MCF 10A (cell line): ENCODE data around the gene SUGP1. TPM values are rescaled to one million over a fixed set of nuclear protein-coding genes. Genes with fewer than 3 reads are reported as not detected.

Experiments used
- BruUV-seq: library from RNA; stranded (reverse); fragments of 400-500 nt; replicated peaks from 2 replicates; lab custom pipeline; 2021; lab: Mats Ljungman, UMichigan
- CTCF ChIA-PET: fragments of 300-600 bp; sonication (Branson Sonifier 250); formaldehyde crosslinking; extraction: SDS; loops from one replicate; lab custom pipeline; 2021; ENCODE audit warnings: antibody characterized with exemption, inconsistent platforms; lab: Yijun Ruan, JAX
- POLR2A ChIA-PET: fragments of 300-600, 350-650 bp; sonication (Branson Sonifier 250); formaldehyde crosslinking; extraction: SDS; loops from one replicate; lab custom pipeline; 2020; ENCODE audit warnings: antibody characterized with exemption, inconsistent platforms; lab: Yijun Ruan, JAX
- DNase-seq: peaks from one replicate; pipeline ENCODE4 v3.0.0-alpha.2; 2018; ENCODE audit not compliant: unreplicated experiment
- H3K27ac Mint-ChIP-seq: one replicate; pipeline ENCODE4 v1.8.0; 2022; ENCODE audit warnings: mild to moderate bottlenecking, low read depth, mixed read lengths; ENCODE audit not compliant: unreplicated experiment
- H3K27me3 Mint-ChIP-seq: one replicate; pipeline ENCODE4 v1.8.0; 2022; ENCODE audit warnings: mixed read lengths; ENCODE audit not compliant: insufficient read depth, unreplicated experiment
- H3K36me3 Mint-ChIP-seq: one replicate; pipeline ENCODE4 v1.8.0; 2022; ENCODE audit warnings: mild to moderate bottlenecking, moderate library complexity, mixed read lengths; ENCODE audit not compliant: insufficient read depth, unreplicated experiment
- H3K4me1 Mint-ChIP-seq: one replicate; pipeline ENCODE4 v1.8.0; 2022; ENCODE audit warnings: mixed read lengths; ENCODE audit not compliant: insufficient read depth, unreplicated experiment
- H3K4me3 Mint-ChIP-seq: one replicate; pipeline ENCODE4 v1.8.0; 2022; ENCODE audit warnings: mild to moderate bottlenecking, moderate library complexity, mixed read lengths; ENCODE audit not compliant: unreplicated experiment
- H3K9me3 Mint-ChIP-seq: one replicate; pipeline ENCODE4 v1.8.0; 2022; ENCODE audit warnings: mixed read lengths; ENCODE audit not compliant: unreplicated experiment
- intact Hi-C: fragments of 100-400 bp; cut with micrococcal nuclease; formaldehyde crosslinking; loops from 2 replicates; pipeline ENCODE4 v1.14.1; 2022
- total RNA-seq: library from RNA; stranded (reverse); gene quantifications from 2 replicates; pipeline ENCODE4 v1.2.3, GENCODE V29; 2022
- TF ChIP-seq, protein P1 (sequence below): fragments of 200-600 bp; IDR thresholded peaks from one replicate; pipeline ENCODE4 v1.8.0; 2022; ENCODE audit warnings: antibody characterized with exemption, mild to moderate bottlenecking; ENCODE audit not compliant: unreplicated experiment

The SUGP1 gene
- total RNA-seq, 1 experiment from 2014 or later = 51.1 TPM

DNA sequence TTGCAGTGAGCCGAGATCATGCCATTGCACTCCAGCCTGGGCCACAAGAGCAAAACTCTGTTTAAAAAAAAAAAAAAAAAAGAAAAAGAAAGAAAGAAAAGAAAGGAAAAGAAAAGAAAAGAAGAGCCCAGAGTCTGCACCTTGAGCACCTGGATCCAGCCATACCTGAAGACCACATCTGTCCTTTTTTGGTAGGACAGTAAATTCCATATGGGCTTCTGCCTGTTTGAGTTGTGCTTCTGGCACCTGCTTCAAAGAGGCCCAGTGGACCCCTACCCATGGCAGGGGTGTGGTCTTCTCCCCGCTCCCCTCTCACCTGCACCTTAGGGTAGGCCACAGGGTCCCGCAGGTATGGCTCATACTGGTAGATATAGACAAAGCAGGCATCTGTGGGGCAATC is 53.0 kb downstream of the SUGP1 start:
- H3K9me3 Mint-ChIP-seq = no peaks in the 10 kb centered on the region
- H3K4me1 Mint-ChIP-seq = no peaks in the 10 kb centered on the region
- H3K27ac Mint-ChIP-seq = no peak overlapping the region
- intact Hi-C loops = no loop called here
- peaks cover 6% of the 10 kb centered on the region for H3K36me3 Mint-ChIP-seq
- ChIA-PET CTCF (no interaction called here), POLR2A (no interaction called here)
- BruUV-seq = no TSS peak
- DNase-seq = no peak
- TF ChIP-seq, protein P1, sequence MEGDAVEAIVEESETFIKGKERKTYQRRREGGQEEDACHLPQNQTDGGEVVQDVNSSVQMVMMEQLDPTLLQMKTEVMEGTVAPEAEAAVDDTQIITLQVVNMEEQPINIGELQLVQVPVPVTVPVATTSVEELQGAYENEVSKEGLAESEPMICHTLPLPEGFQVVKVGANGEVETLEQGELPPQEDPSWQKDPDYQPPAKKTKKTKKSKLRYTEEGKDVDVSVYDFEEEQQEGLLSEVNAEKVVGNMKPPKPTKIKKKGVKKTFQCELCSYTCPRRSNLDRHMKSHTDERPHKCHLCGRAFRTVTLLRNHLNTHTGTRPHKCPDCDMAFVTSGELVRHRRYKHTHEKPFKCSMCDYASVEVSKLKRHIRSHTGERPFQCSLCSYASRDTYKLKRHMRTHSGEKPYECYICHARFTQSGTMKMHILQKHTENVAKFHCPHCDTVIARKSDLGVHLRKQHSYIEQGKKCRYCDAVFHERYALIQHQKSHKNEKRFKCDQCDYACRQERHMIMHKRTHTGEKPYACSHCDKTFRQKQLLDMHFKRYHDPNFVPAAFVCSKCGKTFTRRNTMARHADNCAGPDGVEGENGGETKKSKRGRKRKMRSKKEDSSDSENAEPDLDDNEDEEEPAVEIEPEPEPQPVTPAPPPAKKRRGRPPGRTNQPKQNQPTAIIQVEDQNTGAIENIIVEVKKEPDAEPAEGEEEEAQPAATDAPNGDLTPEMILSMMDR = no peak
- no peak overlapping the region for H3K4me3 Mint-ChIP-seq
- H3K27me3 Mint-ChIP-seq = peaks cover 17% of the 10 kb centered on the region

DNA sequence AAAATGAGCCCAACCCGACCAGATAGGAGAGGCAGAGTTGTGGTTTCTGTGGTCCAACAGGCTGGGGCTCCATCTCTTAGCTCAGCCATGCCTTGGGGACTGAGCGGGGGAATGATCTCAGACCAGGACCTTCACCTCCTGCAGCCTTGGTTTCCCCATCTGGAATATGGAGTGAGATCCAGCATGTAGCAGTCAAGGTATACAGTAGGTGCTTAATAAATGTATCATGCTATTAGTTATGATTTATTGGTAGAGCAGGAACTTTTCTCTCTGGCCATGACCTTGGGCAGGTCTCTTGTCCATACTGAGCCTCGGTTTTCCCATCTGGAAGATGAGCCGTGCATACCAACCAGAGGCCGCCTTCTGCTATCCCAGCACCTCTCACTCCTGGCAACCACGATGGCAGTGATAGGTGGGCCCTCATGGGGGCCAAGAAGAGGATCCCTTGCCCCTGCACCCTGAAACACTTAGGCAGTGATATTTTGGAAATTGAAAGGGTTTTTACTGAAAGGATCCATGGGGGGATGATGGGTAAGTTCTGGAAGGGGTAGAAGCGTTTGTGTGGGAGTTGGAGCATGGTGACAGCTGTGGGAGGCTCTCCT is 56.3 kb downstream of the SUGP1 start:
- H3K4me3 Mint-ChIP-seq = no peak overlapping the region
- POLR2A ChIA-PET = no interaction called here
- BruUV-seq = no TSS peak
- no peak overlapping the region for H3K27ac Mint-ChIP-seq
- TF ChIP-seq, protein P1 = no peak
- intact Hi-C loops = no loop called here
- H3K36me3 Mint-ChIP-seq = peaks cover 6% of the 10 kb centered on the region
- no peaks in the 10 kb centered on the region for H3K9me3 Mint-ChIP-seq
- H3K4me1 Mint-ChIP-seq = peaks cover 5% of the 10 kb centered on the region
- peaks cover 22% of the 10 kb centered on the region for H3K27me3 Mint-ChIP-seq
- no peak for DNase-seq
- CTCF ChIA-PET = no interaction called here

DNA sequence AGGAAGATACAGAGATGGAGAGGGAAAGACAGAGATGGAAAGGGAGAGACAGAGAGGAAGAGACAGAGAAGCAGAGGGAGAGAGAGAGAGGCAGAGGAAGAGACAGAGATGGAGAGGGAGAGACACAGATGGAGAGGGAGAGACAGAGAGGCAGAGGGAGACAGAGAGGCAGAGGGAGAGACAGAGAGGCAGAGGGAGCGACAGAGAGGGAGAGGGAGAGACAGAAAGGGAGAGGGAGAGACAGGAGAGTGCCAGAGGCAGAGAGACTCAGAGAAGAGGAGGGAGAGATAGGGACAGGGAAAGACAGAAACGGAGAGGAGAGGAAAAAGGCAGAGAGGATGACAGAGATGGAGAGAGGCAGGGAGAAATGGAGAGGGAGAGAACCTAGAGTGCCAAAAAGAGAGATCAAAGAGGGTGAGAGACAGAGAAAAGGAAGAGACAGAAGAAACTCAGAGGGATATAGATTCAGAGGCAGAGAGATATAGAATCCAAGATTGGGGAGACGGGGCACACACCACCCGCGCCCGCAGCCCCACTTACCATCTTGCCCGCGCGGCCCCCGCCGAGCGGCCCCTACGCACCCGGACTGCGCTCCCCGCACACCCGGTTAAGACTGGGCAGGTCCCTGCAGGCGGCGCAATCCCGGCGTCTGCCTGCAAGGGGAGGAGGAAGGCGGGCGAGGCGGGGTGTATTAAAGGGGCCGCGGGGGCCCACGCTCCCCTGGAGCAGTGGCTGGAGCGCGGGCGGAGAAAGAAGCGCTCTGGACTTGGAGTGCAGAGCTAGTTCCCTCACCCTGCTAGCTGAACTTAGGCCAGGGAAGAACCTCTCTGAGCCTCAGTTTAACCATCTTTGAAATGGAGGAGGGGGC is 57.9 kb downstream of the SUGP1 start:
- Mint-ChIP-seq H3K36me3 (peaks cover 6% of the 10 kb centered on the region), H3K9me3 (no peaks in the 10 kb centered on the region), H3K4me3 (no peak overlapping the region), H3K27me3 (peaks cover 22% of the 10 kb centered on the region), H3K27ac (no peak overlapping the region), H3K4me1 (peaks cover 5% of the 10 kb centered on the region)
- no TSS peak for BruUV-seq
- TF ChIP-seq, protein P1 = no peak
- POLR2A ChIA-PET = no interaction called here
- DNase-seq = no peak
- CTCF ChIA-PET = interaction anchor here (0.6 to 0.7 kb wide), 2 partner anchors 68 to 247 kb away, joined by 3 to 4 read pairs; no protein-coding TSS in a partner anchor
- intact Hi-C loops = no loop called here
